CD4-positive, alpha-beta T cell (primary cell): ENCODE results near the gene MNDA. TPM values are rescaled to one million over a fixed set of nuclear protein-coding genes. Genes with fewer than 3 reads are reported as not detected.
"Not testable (repeated sequence)": the region's sequence is repeated elsewhere in the genome, so short reads cannot be mapped to it uniquely, and the experiment has no call there.

ENCODE experiments used
- ATAC-seq: fragments of 200-7000 bp; cut with Tn5 transposase; one replicate; pipeline ENCODE4 v1.10.0; 2022; ENCODE audit warnings: mild to moderate bottlenecking; ENCODE audit not compliant: poor library complexity
- CTCF ChIA-PET: fragments of 350-600 bp; sonication (Branson Sonifier 250); formaldehyde crosslinking; loops from one replicate; lab custom pipeline; 2021; ENCODE audit warnings: antibody characterized with exemption, inconsistent platforms; lab: Charles Lee
- POLR2A ChIA-PET: fragments of 350-600 bp; sonication (Branson Sonifier 250); formaldehyde crosslinking; loops from one replicate; lab custom pipeline; 2021; ENCODE audit warnings: antibody characterized with exemption, inconsistent platforms; lab: Charles Lee
- DNase-seq, 14 experiments: peaks; one replicate each; pipeline ENCODE4 v3.0.0-alpha.2; 2013 to 2020; ENCODE audit warnings: mixed read lengths in 2 of 14
- H3K27ac ChIP-seq, 2 donors: one replicate each; pipeline versions ENCODE4 v1.5.1 to v1.7.0; 2013; ENCODE audit warnings: low read length in 2 of 2, low read depth in 1 of 2, mild to moderate bottlenecking in 1 of 2
- H3K27me3 ChIP-seq, 2 experiments: 1 replicate in 1 of 2; 2 replicates in 1 of 2; pipeline versions ENCODE4 v1.6.1 to v1.7.0; 2013; ENCODE audit warnings: low read length in 2 of 2, control low read depth in 1 of 2, mild to moderate bottlenecking in 1 of 2, moderate library complexity in 1 of 2; ENCODE audit not compliant: insufficient read depth in 2 of 2, control insufficient read depth in 1 of 2
- H3K36me3 ChIP-seq: one replicate; pipeline ENCODE4 v1.6.1; 2013; ENCODE audit warnings: low read length, control low read depth; ENCODE audit not compliant: insufficient read depth
- H3K4me1 ChIP-seq: one replicate; pipeline ENCODE4 v1.6.1; 2013; ENCODE audit warnings: low read length, control low read depth; ENCODE audit not compliant: insufficient read depth
- H3K4me3 ChIP-seq: one replicate; pipeline ENCODE4 v1.5.1; 2013; ENCODE audit warnings: mild to moderate bottlenecking, low read length, moderate library complexity
- H3K9me3 ChIP-seq, 2 experiments: 1 replicate in 1 of 2; 2 replicates in 1 of 2; pipeline versions ENCODE4 v1.6.1 to v1.7.0; 2013; ENCODE audit warnings: low read length in 2 of 2, mild to moderate bottlenecking in 2 of 2, control low read depth in 1 of 2, moderate library complexity in 1 of 2; ENCODE audit not compliant: control insufficient read depth in 1 of 2, insufficient read depth in 1 of 2
- H3K27ac Mint-ChIP-seq: one replicate; pipeline ENCODE4 v1.8.0; 2020; ENCODE audit warnings: mixed read lengths
- H3K27me3 Mint-ChIP-seq: one replicate; pipeline ENCODE4 v1.8.0; 2021; ENCODE audit warnings: mixed read lengths
- H3K36me3 Mint-ChIP-seq: one replicate; pipeline ENCODE4 v1.8.0; 2021; ENCODE audit warnings: low read depth, mixed read lengths
- H3K4me1 Mint-ChIP-seq: one replicate; pipeline ENCODE4 v1.8.0; 2021; ENCODE audit warnings: low read depth, mixed read lengths
- H3K4me3 Mint-ChIP-seq: one replicate; pipeline ENCODE4 v1.8.0; 2020; ENCODE audit warnings: mild to moderate bottlenecking, mixed read lengths
- H3K9me3 Mint-ChIP-seq: one replicate; pipeline ENCODE4 v1.8.0; 2020; ENCODE audit warnings: mixed read lengths
- intact Hi-C, 2 experiments: fragments of 100-400 bp; cut with DNase I in 1 of 2; cut with micrococcal nuclease in 1 of 2; formaldehyde crosslinking; loops; one replicate each; pipeline versions ENCODE4 v1.15.1 to v1.9.0; 2023 to 2025; cut with DNase I, micrococcal nuclease
- total RNA-seq, 174 experiments: library from RNA in 2 of 174; stranded (reverse) in 2 of 174; gene quantifications; one replicate each; pipeline ENCODE4 v1.2.3 and lab custom pipeline; 2021 to 2026
- TF ChIP-seq, protein P1 (sequence below): fragments of 200-600 bp; IDR thresholded peaks from one replicate; pipeline ENCODE4 v1.8.0; 2022; ENCODE audit warnings: antibody characterized with exemption, mild to moderate bottlenecking

Gene MNDA
- total RNA-seq, 2 experiments from 2014 or later, result 0.88 to 1.1 TPM

GRCh38 chr1:158840236-158840635, 9.1 kb downstream of the MNDA start:
- H3K4me3 Mint-ChIP-seq, result no peak overlapping the region
- H3K4me1 ChIP-seq, result no peaks in the 10 kb centered on the region
- CTCF ChIA-PET, result no interaction called here
- ATAC-seq (no peak), DNase-seq (no peak)
- H3K4me1 Mint-ChIP-seq, result no peaks in the 10 kb centered on the region
- no peak overlapping the region for H3K27ac Mint-ChIP-seq
- no peaks in the 10 kb centered on the region for H3K27me3 ChIP-seq
- H3K36me3 Mint-ChIP-seq, result no peaks in the 10 kb centered on the region
- H3K9me3 ChIP-seq, result peaks cover 0 to 6% of the 10 kb centered on the region in 2 experiments
- intact Hi-C loops, result no loop called here
- peaks cover 4% of the 10 kb centered on the region for H3K9me3 Mint-ChIP-seq
- H3K4me3 ChIP-seq, result no peak overlapping the region
- TF ChIP-seq, protein P1, sequence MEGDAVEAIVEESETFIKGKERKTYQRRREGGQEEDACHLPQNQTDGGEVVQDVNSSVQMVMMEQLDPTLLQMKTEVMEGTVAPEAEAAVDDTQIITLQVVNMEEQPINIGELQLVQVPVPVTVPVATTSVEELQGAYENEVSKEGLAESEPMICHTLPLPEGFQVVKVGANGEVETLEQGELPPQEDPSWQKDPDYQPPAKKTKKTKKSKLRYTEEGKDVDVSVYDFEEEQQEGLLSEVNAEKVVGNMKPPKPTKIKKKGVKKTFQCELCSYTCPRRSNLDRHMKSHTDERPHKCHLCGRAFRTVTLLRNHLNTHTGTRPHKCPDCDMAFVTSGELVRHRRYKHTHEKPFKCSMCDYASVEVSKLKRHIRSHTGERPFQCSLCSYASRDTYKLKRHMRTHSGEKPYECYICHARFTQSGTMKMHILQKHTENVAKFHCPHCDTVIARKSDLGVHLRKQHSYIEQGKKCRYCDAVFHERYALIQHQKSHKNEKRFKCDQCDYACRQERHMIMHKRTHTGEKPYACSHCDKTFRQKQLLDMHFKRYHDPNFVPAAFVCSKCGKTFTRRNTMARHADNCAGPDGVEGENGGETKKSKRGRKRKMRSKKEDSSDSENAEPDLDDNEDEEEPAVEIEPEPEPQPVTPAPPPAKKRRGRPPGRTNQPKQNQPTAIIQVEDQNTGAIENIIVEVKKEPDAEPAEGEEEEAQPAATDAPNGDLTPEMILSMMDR, result no peak
- H3K36me3 ChIP-seq, result no peaks in the 10 kb centered on the region
- peaks cover 42% of the 10 kb centered on the region for H3K27me3 Mint-ChIP-seq
- H3K27ac ChIP-seq, result no peak overlapping the region
- POLR2A ChIA-PET, result no interaction called here

- Mint-ChIP-seq H3K4me3 (no peak overlapping the region), H3K27me3 (peaks cover under 1% of the 10 kb centered on the region), H3K9me3 (peaks cover 9% of the 10 kb centered on the region), H3K36me3 (no peaks in the 10 kb centered on the region), H3K27ac (no peak overlapping the region), H3K4me1 (no peaks in the 10 kb centered on the region)
- DNase-seq (no peak), ATAC-seq (no peak)
- TF ChIP-seq, protein P1, result no peak
- ChIA-PET CTCF (no interaction called here), POLR2A (no interaction called here)
- H3K36me3 ChIP-seq, result no peaks in the 10 kb centered on the region
- no peaks in the 10 kb centered on the region for H3K4me1 ChIP-seq
- no peak overlapping the region for H3K4me3 ChIP-seq
- intact Hi-C loops, result no loop called here
- H3K9me3 ChIP-seq, result peaks cover 4 to 9% of the 10 kb centered on the region in 2 experiments
- H3K27me3 ChIP-seq, result peaks cover 0 to 2% of the 10 kb centered on the region in 2 experiments
- H3K27ac ChIP-seq, result no peak overlapping the region
Measured at GRCh38 chr1:158864595-158864994, 33.4 kb downstream of the MNDA start.

DNA sequence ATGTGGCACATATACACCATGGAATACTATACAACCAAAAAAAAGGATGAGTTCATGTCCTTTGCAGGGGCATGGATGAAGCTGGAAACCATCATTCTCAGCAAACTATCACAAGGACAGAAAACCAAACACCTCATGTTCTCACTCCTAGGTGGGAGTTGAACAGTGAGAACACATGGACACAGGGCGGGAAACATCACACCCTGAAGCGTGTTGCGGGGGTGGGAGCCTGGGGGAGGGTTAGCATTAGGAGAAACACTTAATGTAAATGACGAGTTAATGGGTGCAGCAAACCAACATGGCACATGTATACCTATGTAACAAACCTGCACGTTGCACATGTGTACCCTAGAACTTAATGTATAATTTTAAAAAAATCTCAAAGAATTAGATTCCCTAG, 39.3 kb downstream of the MNDA start:
- H3K4me1 Mint-ChIP-seq, H3K27ac Mint-ChIP-seq, H3K4me3 ChIP-seq, H3K36me3 Mint-ChIP-seq, H3K27ac ChIP-seq, H3K4me1 ChIP-seq, H3K27me3 Mint-ChIP-seq, H3K27me3 ChIP-seq, ATAC-seq, POLR2A ChIA-PET, H3K36me3 ChIP-seq, H3K9me3 Mint-ChIP-seq, intact Hi-C loops, H3K4me3 Mint-ChIP-seq, DNase-seq, H3K9me3 ChIP-seq, CTCF ChIA-PET: not testable (repeated sequence)

- Mint-ChIP-seq H3K27me3 (peaks cover 7% of the 10 kb centered on the region), H3K9me3 (no peaks in the 10 kb centered on the region), H3K36me3 (no peaks in the 10 kb centered on the region), H3K4me3 (no peak overlapping the region), H3K4me1 (no peaks in the 10 kb centered on the region), H3K27ac (no peak overlapping the region)
- no peak for DNase-seq
- Histone ChIP-seq H3K4me1 (no peaks in the 10 kb centered on the region), H3K9me3 (no peaks in the 10 kb centered on the region), H3K27me3 (peaks cover 2 to 3% of the 10 kb centered on the region in 2 experiments), H3K27ac (no peak overlapping the region), H3K36me3 (no peaks in the 10 kb centered on the region), H3K4me3 (no peak overlapping the region)
- TF ChIP-seq, protein P1, result no peak
- ChIA-PET CTCF (no interaction called here), POLR2A (no interaction called here)
- intact Hi-C loops, result no loop called here
- ATAC-seq, result no peak
Measured at GRCh38 chr1:158873141-158873540, 42.0 kb downstream of the MNDA start.
